Activated CD4-positive, alpha-beta T cell treated with anti-CD3 and anti-CD28 coated beads for 36 hours (primary cell): ENCODE results near the gene NAV2. TPM values are rescaled to one million over a fixed set of nuclear protein-coding genes. Genes with fewer than 3 reads are reported as not detected.

ENCODE experiments used
- ATAC-seq: fragments of 200-7000 bp; cut with Tn5 transposase; one replicate; pipeline ENCODE4 v1.10.0; 2021; ENCODE audit warnings: mild to moderate bottlenecking, moderate library complexity
- CTCF ChIA-PET: fragments of 350-600 bp; sonication (Branson Sonifier 250); formaldehyde crosslinking; loops from one replicate; lab custom pipeline; 2021; ENCODE audit warnings: antibody characterized with exemption; lab: Charles Lee
- POLR2A ChIA-PET: fragments of 350-600 bp; sonication (Branson Sonifier 250); formaldehyde crosslinking; loops from one replicate; lab custom pipeline; 2021; ENCODE audit warnings: antibody characterized with exemption, inconsistent platforms; lab: Charles Lee
- DNase-seq: peaks from one replicate; pipeline ENCODE4 v3.0.0-alpha.2; 2020
- H3K27ac Mint-ChIP-seq: one replicate; pipeline ENCODE4 v1.8.0; 2021; ENCODE audit warnings: mixed read lengths
- H3K27me3 Mint-ChIP-seq: one replicate; pipeline ENCODE4 v1.8.0; 2021; ENCODE audit warnings: mixed read lengths
- H3K36me3 Mint-ChIP-seq: one replicate; pipeline ENCODE4 v1.8.0; 2021; ENCODE audit warnings: low read depth, mixed read lengths
- H3K4me1 Mint-ChIP-seq: one replicate; pipeline ENCODE4 v1.8.0; 2021; ENCODE audit warnings: mixed read lengths
- H3K4me3 Mint-ChIP-seq: one replicate; pipeline ENCODE4 v1.8.0; 2021; ENCODE audit warnings: mild to moderate bottlenecking, moderate library complexity, mixed read lengths
- H3K9me3 Mint-ChIP-seq: one replicate; pipeline ENCODE4 v1.8.0; 2021; ENCODE audit warnings: low read depth, mixed read lengths
- intact Hi-C, 2 experiments: fragments of 100-400 bp; cut with DNase I in 1 of 2; cut with micrococcal nuclease in 1 of 2; formaldehyde crosslinking; loops; one replicate each; pipeline versions ENCODE4 v1.14.2 to v1.15.1; 2022 to 2024; cut with DNase I, micrococcal nuclease
- total RNA-seq, 2 experiments: library from RNA; stranded (reverse); gene quantifications; one replicate each; pipeline ENCODE4 v1.2.3, GENCODE V29; 2021

Gene NAV2
- total RNA-seq, 2 experiments from 2014 or later: 0.54 to 0.55 TPM

DNA sequence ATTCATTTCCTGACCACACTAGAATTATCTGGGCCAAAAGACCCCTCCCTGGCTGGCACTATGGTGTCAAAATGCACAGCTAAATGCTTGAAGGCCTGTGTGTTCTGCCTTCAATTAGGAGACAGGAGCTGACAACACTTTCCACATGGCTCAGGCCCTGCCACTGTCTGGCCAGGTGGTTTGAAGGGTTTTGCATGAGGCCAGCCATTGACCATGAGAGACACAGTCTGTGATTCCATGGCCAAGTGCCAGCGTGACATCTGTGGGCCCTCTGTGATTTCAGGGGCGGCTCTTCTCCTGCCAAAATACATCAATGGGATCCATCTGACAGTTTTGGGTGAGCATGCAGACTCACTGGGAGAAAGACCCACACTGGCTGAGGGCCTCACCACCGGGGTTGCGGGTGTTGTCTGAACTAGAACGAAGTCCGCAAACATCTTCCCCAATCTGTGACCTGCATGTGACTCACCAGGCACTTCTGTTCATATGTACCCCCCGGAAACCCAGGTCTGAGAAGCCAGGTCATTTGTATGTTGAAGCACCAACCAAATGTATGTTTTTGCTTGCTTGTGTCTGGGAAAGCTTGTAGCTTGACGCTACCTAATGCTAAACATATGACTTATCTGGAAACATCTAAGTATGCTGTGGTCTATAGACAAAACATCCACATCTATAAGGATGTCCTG is 20.7 kb upstream of the NAV2 start:
- Mint-ChIP-seq H3K36me3 (no peaks in the 10 kb centered on the region), H3K27me3 (peaks cover 4% of the 10 kb centered on the region), H3K9me3 (no peaks in the 10 kb centered on the region), H3K4me3 (no peak overlapping the region), H3K4me1 (no peaks in the 10 kb centered on the region), H3K27ac (no peak overlapping the region)
- intact Hi-C loops: no loop called here
- ChIA-PET POLR2A (no interaction called here), CTCF (no interaction called here)
- ATAC-seq (no peak), DNase-seq (no peak)

DNA sequence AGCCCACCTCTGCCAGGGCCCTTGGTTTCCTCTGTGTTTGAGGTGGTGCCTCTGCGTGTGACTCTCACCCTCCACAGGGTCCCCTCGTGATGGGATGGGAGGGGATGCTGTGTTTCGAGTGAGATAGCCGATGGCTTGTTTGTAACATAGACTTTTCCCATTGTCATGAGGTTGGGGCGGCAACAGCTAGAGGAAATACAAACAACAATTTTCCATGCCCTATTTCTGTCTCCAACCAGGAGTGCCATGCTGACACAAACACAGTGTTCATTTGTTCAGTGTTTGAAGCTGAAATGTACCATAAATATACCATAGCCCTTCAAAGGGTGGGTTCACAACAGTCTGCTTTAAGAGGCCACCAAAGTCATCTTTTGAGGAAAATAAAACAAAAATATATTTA is 19.5 kb upstream of the NAV2 start:
- ChIA-PET CTCF (interaction anchor here (0.6 kb wide), 1 partner anchor 155 kb away, joined by 3 read pairs; no protein-coding TSS in a partner anchor), POLR2A (no interaction called here)
- Mint-ChIP-seq H3K36me3 (no peaks in the 10 kb centered on the region), H3K9me3 (no peaks in the 10 kb centered on the region), H3K4me1 (no peaks in the 10 kb centered on the region), H3K4me3 (no peak overlapping the region), H3K27ac (no peak overlapping the region), H3K27me3 (peaks cover 9% of the 10 kb centered on the region)
- DNase-seq (no peak), ATAC-seq (no peak)
- intact Hi-C loops: no loop called here

DNA sequence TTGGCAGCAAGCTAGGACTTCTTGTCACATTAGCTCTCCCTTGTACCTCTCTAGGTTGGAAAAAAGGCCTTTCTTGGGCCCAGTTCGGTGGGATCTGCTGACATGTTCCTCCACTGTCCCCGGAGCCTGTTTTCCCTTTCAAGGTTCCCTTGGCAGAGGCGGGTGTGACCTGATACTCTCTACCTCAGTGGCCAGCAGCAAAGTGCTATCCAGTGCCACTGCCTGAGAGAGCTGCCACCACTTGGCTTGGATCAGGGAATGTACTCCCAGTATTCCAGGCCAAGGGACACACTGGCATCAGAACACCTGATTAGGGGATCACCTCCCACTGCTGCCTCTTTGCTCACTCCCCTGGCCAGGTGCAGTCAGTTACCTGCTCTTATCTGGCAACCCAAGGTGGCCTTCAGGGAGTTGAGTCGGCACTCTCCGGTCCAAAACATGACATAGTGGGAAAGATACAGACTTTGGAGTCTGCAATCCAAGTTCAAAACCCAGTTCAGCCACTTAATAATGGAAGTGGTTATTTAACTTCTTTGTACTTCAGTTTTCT is 17.8 kb upstream of the NAV2 start:
- H3K4me3 Mint-ChIP-seq: no peak overlapping the region
- intact Hi-C loops: no loop called here
- no peak for ATAC-seq
- H3K36me3 Mint-ChIP-seq: no peaks in the 10 kb centered on the region
- no peaks in the 10 kb centered on the region for H3K9me3 Mint-ChIP-seq
- no peak for DNase-seq
- peaks cover 14% of the 10 kb centered on the region for H3K27me3 Mint-ChIP-seq
- CTCF ChIA-PET: no interaction called here
- H3K4me1 Mint-ChIP-seq: no peaks in the 10 kb centered on the region
- POLR2A ChIA-PET: no interaction called here
- no peak overlapping the region for H3K27ac Mint-ChIP-seq

DNA sequence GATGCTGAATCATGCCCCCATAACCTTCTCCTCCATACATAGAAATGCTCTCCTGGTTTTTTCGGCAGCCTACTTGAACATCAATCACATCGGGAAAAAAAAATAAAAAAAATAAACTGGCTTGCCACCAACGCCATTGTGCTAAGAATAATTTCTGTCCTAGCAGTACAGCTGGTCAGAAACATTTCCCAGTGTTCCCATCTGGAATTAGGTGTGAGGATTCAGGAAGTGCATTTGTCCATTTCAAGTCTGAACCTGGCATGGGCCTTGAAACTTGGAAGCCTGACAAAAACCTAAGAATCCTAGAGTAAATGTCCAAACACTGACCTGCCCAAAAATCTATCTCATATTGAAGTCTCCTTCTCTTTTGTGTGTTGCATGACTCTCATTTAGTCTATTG is 16.6 kb upstream of the NAV2 start:
- intact Hi-C loops: no loop called here
- Mint-ChIP-seq H3K27ac (no peak overlapping the region), H3K27me3 (peaks cover 15% of the 10 kb centered on the region), H3K36me3 (no peaks in the 10 kb centered on the region), H3K4me3 (no peak overlapping the region), H3K4me1 (no peaks in the 10 kb centered on the region), H3K9me3 (no peaks in the 10 kb centered on the region)
- ChIA-PET CTCF (no interaction called here), POLR2A (no interaction called here)
- ATAC-seq (no peak), DNase-seq (no peak)

DNA sequence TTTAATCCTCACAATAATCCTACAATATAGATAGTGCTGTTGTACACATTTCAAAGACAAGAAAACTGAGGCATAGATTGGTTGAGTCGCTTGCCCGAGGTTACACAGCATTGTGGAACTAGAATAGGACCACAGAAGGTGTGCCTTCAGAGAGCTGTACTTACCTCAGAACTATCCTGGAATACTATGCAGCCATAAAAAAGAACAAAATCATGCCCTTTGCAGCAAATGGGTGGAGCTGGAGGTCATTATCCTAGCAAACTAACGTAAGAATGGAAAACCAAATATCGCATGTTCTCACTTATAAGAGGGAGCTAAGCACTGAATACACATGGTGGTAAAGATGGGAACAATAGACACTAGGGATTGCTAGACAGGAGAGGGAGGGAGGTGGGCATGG is 15.7 kb upstream of the NAV2 start:
- no peaks in the 10 kb centered on the region for H3K36me3 Mint-ChIP-seq
- H3K27me3 Mint-ChIP-seq: peaks cover 15% of the 10 kb centered on the region
- no peaks in the 10 kb centered on the region for H3K4me1 Mint-ChIP-seq
- no peaks in the 10 kb centered on the region for H3K9me3 Mint-ChIP-seq
- ChIA-PET CTCF (no interaction called here), POLR2A (no interaction called here)
- ATAC-seq (no peak), DNase-seq (no peak)
- no peak overlapping the region for H3K4me3 Mint-ChIP-seq
- intact Hi-C loops: no loop called here
- H3K27ac Mint-ChIP-seq: no peak overlapping the region

DNA sequence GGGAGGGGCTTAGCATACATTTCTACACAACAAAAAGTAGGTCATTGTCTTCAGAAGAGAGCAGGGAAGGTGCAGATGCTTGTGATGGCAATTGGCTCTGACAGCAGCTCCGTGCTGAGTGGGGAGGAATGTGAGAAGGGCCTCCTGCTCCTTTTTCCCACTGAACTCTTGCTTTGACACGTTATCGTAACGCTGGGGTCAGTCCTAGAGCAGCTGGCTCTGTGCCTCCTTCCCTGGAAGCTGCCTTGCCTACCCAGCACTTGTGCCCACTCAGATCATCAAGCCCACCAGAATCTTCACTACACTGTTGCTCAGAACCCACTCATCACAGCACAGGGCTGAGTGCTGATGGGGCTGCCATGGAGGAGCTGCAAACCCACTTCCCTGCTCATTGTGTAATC is 14.9 kb upstream of the NAV2 start:
- Mint-ChIP-seq H3K36me3 (no peaks in the 10 kb centered on the region), H3K27me3 (peaks cover 15% of the 10 kb centered on the region), H3K27ac (no peak overlapping the region), H3K4me1 (no peaks in the 10 kb centered on the region), H3K9me3 (no peaks in the 10 kb centered on the region), H3K4me3 (no peak overlapping the region)
- ATAC-seq (no peak), DNase-seq (no peak)
- intact Hi-C loops: no loop called here
- ChIA-PET POLR2A (no interaction called here), CTCF (interaction anchor here (0.7 kb wide), 1 partner anchor 155 kb away, joined by 6 read pairs; no protein-coding TSS in a partner anchor)

DNA sequence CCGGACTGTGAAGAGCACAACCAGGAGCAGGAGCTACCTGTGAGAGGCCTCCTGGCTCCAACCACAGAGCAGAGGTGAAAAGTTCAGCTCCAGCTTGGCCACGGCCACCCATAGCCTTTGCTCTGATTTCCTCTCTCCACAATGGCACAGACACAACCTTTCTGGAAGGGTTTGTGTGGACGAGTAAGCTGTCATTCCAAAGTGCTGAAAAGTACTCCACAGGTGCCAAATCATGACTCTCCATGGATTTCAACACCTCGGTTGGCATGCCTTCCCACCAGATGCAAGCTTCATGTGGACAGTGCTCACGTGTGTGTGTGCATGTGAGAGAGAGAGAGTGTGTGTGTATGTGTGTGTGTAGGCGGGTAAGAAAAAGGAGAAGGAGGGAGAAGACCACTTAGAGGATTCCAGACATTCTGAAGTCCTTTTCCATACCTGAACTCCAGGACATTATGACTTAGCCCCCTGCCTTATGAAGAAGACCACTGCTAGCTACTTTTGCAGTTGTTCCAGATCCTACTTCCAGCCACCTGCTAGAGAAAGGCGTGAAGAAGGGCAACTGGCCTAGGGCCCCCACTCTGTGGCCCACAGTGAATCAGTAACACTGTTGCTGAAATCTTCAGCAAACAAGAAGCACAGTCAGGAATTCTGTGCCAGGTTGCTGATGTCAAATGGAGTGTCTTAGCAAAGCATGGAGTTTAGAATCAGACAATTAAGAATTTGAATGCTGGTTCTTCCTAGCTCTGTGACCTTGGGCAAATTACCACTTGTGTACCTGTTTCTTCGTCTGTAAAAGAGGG is 13.9 kb upstream of the NAV2 start:
- ATAC-seq: no peak
- no peak overlapping the region for H3K27ac Mint-ChIP-seq
- H3K4me1 Mint-ChIP-seq: no peaks in the 10 kb centered on the region
- no peaks in the 10 kb centered on the region for H3K36me3 Mint-ChIP-seq
- no peaks in the 10 kb centered on the region for H3K9me3 Mint-ChIP-seq
- CTCF ChIA-PET: no interaction called here
- no peak for DNase-seq
- POLR2A ChIA-PET: no interaction called here
- intact Hi-C loops: no loop called here
- no peak overlapping the region for H3K4me3 Mint-ChIP-seq
- H3K27me3 Mint-ChIP-seq: peaks cover 17% of the 10 kb centered on the region

DNA sequence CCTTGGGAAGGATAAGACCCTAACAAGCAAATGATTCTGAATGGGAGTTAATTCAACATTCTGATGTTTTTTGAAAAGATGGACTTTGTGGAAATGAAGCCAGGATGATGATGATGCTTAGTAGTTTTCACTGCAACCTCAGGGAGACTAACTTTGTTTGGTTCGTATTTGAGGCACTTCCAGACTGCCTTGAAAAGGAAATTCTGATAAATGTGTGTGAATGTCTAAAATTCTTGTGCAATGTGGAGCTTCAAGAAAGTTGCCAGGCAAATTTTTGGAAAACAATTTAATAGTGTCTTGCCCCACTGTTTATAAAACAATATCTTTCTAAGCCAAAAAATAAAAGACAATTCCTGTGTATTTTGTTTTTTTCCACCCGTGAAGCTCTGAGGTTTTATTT is 11.2 kb upstream of the NAV2 start:
- Mint-ChIP-seq H3K27me3 (peaks cover 17% of the 10 kb centered on the region), H3K4me3 (no peak overlapping the region), H3K9me3 (no peaks in the 10 kb centered on the region), H3K27ac (no peak overlapping the region), H3K4me1 (no peaks in the 10 kb centered on the region), H3K36me3 (no peaks in the 10 kb centered on the region)
- no peak for DNase-seq
- ATAC-seq: no peak
- CTCF ChIA-PET: no interaction called here
- intact Hi-C loops: no loop called here
- POLR2A ChIA-PET: no interaction called here

DNA sequence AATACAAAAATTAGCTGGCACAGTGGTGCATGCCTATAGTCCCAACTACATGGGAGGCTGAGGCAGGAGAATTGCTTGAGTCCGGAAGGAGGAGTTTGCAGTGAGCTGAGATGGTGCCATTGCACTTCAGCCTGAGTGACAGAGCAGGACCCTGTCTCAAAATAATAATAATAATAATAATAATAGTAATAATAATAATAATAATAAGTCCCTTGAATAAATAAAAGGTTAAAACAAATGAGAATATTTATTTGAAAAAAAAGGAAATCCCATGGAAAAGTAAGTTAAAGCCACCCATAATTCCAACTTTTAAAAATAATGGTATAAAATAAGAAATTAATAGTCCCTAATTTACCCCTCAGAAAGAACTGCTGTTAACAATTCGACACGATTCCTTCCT is 10.0 kb upstream of the NAV2 start:
- Mint-ChIP-seq H3K27me3 (peaks cover 13% of the 10 kb centered on the region), H3K36me3 (no peaks in the 10 kb centered on the region), H3K27ac (no peak overlapping the region), H3K4me1 (no peaks in the 10 kb centered on the region), H3K9me3 (no peaks in the 10 kb centered on the region), H3K4me3 (no peak overlapping the region)
- no peak for ATAC-seq
- POLR2A ChIA-PET: no interaction called here
- intact Hi-C loops: no loop called here
- DNase-seq: no peak
- CTCF ChIA-PET: no interaction called here

DNA sequence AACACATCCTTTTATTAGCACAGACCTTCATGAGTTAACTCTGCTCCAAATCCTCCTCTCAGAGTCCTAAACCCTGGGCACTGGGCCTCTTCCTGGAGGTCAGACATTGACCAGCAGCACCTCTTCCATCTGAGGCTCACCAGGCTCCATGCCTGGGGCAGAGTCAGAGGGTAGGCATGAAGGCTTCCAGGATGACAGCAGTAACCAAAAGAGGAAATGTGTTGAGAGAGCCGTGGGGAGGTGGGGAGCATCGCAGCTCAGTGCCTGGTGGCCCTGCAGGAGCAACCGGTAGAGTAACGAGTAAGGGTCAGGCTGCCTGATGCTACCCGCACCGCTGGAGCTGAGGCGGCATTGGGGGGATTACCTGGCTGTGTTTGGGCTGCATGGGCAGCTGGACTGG is 9.4 kb upstream of the NAV2 start:
- no peak for DNase-seq
- ChIA-PET CTCF (interaction anchor here (0.6 kb wide), 1 partner anchor 157 kb away, joined by 3 read pairs; no protein-coding TSS in a partner anchor), POLR2A (no interaction called here)
- no peak overlapping the region for H3K4me3 Mint-ChIP-seq
- H3K9me3 Mint-ChIP-seq: no peaks in the 10 kb centered on the region
- H3K4me1 Mint-ChIP-seq: no peaks in the 10 kb centered on the region
- intact Hi-C loops: no loop called here
- peaks cover 10% of the 10 kb centered on the region for H3K27me3 Mint-ChIP-seq
- H3K36me3 Mint-ChIP-seq: no peaks in the 10 kb centered on the region
- H3K27ac Mint-ChIP-seq: no peak overlapping the region
- no peak for ATAC-seq

DNA sequence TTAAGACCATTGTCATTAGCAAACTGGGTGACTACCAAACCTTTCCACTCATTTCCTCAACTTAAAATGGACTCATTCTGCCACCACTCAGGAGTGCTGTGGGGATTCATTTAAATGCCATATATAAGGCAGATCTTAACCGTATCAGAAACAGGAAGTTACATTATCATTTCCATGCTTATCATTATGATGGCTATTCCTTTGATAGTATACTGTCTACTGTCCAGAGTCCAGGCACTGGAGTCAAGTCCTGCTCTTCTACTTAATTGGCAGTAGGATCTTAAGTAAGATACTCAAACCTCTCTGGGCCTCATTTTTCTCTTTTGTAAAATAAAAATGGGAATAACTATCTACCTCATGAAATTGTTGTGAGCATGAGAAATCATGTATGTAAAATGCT is 8.4 kb upstream of the NAV2 start:
- ATAC-seq: no peak
- no peaks in the 10 kb centered on the region for H3K9me3 Mint-ChIP-seq
- DNase-seq: no peak
- POLR2A ChIA-PET: no interaction called here
- peaks cover 7% of the 10 kb centered on the region for H3K27me3 Mint-ChIP-seq
- CTCF ChIA-PET: no interaction called here
- no peak overlapping the region for H3K27ac Mint-ChIP-seq
- no peaks in the 10 kb centered on the region for H3K4me1 Mint-ChIP-seq
- intact Hi-C loops: no loop called here
- no peaks in the 10 kb centered on the region for H3K36me3 Mint-ChIP-seq
- no peak overlapping the region for H3K4me3 Mint-ChIP-seq

DNA sequence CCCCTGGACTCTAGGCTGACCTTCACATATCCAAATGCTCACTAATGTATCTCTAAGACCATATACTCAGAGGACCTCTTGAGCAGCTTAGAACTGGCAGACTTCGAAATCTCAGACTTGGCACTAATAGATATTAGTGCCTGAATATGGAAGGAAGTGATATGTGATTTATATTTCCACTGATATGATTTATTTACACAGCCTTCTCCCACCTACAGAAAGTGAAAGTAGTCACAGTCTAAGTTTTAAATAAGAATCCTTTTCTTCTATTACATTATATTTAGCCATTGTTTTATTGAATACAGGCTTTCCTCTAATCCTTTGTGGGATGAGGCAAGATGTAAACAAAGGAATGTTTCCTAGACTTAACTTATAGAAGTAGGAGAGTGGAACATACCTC is 6.7 kb upstream of the NAV2 start:
- H3K9me3 Mint-ChIP-seq: no peaks in the 10 kb centered on the region
- intact Hi-C loops: no loop called here
- CTCF ChIA-PET: no interaction called here
- H3K4me3 Mint-ChIP-seq: no peak overlapping the region
- H3K27me3 Mint-ChIP-seq: peaks cover 5% of the 10 kb centered on the region
- no peaks in the 10 kb centered on the region for H3K4me1 Mint-ChIP-seq
- no peaks in the 10 kb centered on the region for H3K36me3 Mint-ChIP-seq
- ATAC-seq (no peak), DNase-seq (no peak)
- H3K27ac Mint-ChIP-seq: no peak overlapping the region
- POLR2A ChIA-PET: no interaction called here
